HG03558 (cell line): ENCODE measurements around the gene PCDH1.
"Not testable (repeated sequence)": the region's sequence is repeated elsewhere in the genome, so short reads cannot be mapped to it uniquely, and the experiment has no call there.

Source experiments
- ATAC-seq: cut with Tn5 transposase; IDR thresholded peaks from one replicate; pipeline ENCODE4 v1.9.1; 2021; ENCODE audit warnings: moderate number of reproducible peaks; ENCODE audit not compliant: unreplicated experiment; ENCODE audit errors: extremely low read depth

PCDH1 gene

GRCh38 chr5:141840280-141840812 is 37.9 kb downstream of the PCDH1 start:
- no peak for ATAC-seq

- no peak for ATAC-seq
Observed at GRCh38 chr5:141839015-141839513, 39.1 kb downstream of the PCDH1 start.

DNA sequence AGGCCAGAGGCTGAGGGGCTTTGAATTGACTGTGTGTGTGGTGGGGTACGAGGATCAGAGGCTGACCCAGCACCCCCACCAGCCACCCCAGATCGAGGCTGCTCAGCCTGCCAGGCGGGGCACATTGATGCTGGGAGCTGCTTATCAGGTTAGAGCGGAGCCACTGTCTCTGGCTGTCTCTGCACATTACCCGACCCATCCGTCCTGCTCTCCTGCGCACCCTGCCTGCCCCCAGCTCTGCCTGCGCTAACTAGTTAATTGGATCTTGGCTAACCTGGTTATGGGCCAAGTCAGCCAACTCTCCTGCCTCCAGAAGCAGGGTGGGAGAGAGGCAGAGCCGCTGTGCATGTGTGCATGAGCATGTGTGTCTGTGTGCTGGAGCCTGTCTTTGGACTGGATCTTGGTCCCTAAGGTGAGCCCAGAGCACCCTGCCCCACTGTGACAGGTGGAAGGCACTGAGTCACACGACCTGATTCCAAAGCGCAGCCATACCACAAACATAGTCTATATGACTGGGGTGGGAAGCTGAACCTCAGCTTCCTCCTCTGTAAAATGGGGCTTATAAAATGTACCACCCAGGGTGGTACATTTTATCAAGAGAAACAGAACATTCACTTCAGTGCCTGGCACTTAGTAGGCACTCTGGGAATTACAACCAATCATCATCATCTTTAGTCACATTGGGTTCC is 39.7 kb downstream of the PCDH1 start:
- ATAC-seq, result no peak

DNA sequence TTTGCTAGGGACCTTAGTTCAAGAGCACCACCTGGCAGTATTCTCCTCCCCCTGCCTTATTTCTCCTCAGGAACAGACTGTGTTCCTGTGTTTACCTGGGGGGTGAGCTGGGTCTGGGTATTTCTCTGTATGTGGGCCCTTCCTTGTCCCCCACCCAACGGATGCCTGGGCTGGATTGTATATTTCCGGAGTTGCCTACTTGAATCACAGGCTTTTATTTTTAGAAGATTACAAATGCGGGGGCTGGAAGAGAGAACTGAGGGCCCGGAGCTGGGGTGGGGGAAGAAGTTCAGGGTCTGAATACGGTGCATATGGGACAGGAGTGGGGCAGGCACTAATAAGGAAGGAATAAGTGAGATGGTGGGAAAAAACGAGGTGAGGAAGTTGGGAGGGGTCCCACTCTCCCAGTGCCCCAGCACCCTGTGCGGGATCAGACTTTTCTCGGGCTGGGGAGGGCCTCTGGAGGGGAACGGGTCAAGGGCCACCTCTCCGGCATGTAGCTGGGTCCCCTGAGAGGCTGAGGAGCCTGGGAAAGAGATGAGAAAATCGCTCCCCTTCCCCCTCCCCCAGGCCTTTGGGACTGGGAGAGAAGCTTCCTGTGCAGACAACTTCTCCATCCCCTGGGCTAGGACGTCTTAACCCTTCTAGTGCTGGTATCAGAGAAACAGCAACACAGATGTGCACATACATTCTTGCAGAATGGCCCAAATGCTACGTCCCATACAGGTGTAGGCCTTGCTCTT is 42.1 kb downstream of the PCDH1 start:
- no peak for ATAC-seq

GRCh38 chr5:141834331-141834730 is 43.9 kb downstream of the PCDH1 start:
- no peak for ATAC-seq

DNA sequence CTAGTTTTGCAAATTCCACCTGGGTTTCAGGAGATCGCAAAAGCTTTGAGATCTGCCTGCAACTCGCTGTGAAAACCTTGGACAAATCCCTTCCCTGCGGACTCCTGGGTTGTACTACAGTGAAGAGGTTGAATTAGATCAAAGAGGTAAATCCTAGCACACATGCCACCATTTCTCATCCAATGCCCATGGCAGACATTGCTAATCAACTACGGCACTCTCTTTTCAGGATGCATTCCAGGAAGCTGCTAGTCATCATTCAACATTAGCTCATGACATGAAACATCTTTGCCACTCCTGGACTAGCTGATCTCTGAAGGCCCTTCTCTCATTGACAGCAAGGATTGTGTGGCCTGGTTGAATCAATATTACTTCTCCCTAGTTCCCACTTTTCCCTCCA is 46.1 kb downstream of the PCDH1 start:
- ATAC-seq, result no peak

- ATAC-seq, result no peak
Observed at GRCh38 chr5:141828162-141828561, 50.0 kb downstream of the PCDH1 start.

- no peak for ATAC-seq
Observed at GRCh38 chr5:141826674-141827073, 51.5 kb downstream of the PCDH1 start.

DNA sequence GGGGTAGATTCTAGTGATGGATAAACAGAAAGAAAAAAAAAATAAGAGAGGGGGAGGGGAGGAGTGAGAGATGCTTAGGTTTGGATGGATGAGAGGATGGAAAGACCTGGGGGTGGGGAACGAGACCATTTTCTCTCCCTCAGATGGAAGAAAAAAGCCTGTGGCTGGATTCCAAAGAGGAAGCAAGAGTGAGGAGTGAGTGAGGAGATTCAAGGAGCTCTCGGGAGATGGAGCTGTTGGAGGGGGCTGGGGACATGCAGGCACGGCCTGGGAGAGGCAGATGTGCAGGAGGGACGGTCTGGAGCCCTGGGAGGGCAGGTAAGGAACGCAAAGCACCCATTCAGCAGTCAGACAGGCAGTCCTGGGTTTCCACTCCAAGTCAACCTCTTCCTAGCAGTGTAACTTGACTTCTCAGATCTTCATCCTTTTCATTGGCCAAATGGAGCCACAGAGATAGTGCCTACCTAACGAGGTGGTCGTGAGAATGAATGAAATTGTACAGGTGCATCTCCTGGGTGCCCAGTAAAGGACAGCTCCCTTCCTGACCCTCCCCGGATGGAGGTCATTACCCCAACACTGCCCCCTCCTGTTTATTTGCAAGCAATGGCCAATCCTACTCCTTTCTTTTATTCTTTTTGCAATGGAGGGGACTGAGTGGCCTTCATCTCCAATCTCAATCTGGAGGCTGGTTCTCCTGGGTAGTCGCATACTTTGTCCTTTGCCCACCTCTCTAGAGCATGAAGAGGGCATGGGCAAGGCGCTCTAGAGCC is 52.2 kb downstream of the PCDH1 start:
- no peak for ATAC-seq

DNA sequence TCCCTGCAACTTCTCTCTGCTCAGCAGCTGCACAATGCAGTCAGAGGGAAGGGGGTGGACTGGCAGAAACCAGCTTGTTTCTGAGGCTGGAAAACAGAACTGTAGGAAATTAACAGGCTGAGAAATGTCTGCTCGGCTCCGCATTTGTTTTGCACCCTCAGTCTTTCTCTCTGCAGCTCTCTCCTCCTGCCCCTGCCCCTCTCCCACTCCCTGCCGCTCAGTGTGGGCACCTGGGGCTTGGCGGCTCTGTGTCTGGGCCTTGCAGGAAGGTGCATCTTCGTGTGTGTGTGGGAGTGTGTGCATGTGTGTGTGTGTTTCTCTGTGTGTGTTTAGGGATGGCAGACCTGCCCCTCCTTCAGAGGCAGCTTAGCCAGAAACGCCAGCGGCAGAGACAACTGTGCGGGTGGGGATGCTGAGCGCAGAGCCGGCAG is 53.0 kb downstream of the PCDH1 start:
- no peak for ATAC-seq

GRCh38 chr5:141824717-141825116 is 53.5 kb downstream of the PCDH1 start:
- ATAC-seq, result no peak

DNA sequence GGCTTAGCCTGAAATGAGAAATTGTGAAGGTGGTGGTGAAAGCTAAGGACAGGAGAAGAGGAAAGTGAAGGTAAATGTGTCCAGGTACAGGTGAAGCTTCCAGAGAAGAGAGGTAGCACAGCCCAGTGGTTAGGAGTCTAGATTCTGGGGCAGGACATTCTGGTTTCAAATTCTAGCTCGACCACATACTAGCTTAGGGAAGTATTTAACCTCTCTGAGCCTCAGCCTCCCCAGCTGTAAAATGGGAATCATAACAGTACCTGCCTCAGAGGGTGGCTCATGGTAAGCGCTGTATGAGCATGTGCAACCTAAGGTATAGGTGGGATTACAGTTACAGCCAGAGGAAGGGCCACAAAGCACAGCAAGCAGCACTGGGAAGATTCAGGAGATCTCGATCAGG is 55.2 kb downstream of the PCDH1 start:
- no peak for ATAC-seq

- ATAC-seq, result no peak
Observed at GRCh38 chr5:141822144-141822543, 56.1 kb downstream of the PCDH1 start.

DNA sequence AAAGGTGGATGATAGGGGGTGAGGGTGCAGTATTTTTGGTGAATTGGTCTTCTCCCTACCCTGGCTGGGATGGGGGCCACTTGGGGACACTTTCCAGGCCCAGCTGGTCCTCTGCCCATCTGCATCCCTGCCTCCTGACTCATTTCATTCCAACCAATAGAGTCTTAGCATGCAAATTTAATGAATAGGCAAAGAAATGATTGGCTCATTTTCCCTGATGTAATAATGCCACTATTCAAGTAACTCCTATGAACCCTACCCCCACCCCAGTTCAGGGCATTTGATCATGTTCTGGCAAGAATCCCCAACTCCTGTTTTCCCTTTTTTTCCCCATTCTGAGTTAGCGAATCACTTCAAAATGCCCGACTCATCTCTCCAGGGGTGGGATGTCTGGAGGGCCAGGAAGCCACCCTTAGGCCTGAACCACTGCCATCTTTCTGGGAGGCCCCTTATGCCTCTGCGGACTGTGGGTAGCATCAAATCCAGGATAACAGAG is 56.7 kb downstream of the PCDH1 start:
- no peak for ATAC-seq

GRCh38 chr5:141820686-141821085 is 57.5 kb downstream of the PCDH1 start:
- ATAC-seq, result not testable (repeated sequence)

DNA sequence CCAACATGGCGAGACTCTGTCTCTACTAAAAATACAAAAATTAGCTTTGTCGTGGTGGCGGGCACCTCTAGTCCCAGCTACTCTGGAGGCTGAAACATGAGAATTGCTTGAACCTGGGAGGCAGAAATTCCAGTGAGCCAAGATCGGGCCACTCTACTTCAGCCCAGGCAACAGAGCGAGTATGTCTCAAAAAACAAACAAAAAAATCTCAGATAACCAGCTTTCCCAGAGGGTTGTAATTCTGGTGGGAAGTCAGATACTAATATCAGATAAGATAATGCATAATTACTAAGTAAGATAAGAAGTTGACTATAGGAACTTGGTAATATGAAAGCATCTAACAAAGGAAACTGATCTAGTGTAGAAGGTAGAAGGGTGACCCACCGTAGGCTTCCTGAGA is 60.6 kb downstream of the PCDH1 start:
- no peak for ATAC-seq

- no peak for ATAC-seq
Observed at GRCh38 chr5:141816598-141817399, 61.4 kb downstream of the PCDH1 start.

DNA sequence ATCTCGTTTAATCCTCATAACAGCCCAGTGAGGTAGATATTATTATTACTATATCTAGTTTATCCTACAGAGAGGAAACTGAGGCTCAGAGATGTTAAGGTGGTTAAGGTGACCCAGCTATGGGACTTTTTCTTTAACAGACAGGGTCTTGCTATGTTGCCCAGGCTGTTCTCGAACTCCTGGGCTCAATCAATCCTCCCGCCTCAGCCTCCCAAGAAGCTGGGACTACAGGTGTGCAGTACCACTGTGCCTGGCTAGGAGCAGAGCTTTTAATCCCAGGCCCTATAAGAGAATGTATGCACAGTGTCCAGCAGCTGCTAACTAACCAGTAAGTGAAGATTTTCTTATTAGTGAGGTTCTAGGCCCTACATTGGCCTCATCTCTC is 62.4 kb downstream of the PCDH1 start:
- ATAC-seq, result no peak

DNA sequence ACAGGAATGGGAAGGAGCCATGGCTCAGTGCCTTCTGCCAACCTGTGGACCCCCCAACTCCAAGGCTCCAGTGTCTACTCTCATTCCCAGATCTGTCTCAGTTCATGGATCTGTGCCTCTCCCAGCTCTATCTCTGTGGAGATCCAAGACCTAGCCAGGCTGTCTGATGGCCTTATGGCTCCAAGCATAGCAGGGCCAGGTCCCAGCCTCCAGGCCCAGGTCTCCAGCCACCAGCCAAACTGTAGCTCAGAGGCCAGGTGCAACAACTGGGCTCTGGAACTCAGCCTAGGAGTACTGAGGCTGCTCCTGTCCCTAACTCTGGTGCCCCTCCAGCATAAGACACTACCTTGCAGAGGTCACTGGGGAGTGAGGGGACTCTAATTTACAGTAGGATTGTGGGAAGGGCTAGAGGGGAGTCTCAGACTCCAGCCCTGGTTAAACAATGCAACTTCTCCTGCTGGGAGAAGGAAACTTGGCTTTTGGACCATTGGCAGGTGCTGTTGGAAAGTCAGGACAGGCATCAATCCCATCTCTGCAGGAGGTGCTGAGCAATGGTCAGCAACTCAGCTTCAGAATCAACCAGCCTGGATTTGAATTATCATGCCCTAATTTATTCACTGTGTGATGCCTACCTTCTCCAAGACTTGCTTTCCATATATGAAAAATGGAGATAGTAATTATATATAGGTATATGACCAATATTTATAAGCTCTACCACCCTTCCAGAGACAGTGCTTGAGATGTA is 63.0 kb downstream of the PCDH1 start:
- no peak for ATAC-seq
